ENCODE measurements around the gene VWA8. TPM values are rescaled to one million over a fixed set of nuclear protein-coding genes. Genes with fewer than 3 reads are reported as not detected.
"Not testable (repeated sequence)": the region's sequence is repeated elsewhere in the genome, so short reads cannot be mapped to it uniquely, and the experiment has no call there.

The VWA8 gene
- total RNA-seq, 5 donors from 2014 or later (not counting 1 experiment from before 2014, with no cell fraction given) = 17.8 to 27.1 (median 22.9) TPM

- no peaks in the 10 kb centered on the region for H3K36me3 Mint-ChIP-seq
- WGBS (ENCODE audit: insufficient coverage) = 40% methylated on average over 2 of the region's 3 CpGs
- H3K9me3 ChIP-seq = no peaks in the 10 kb centered on the region
- H3K9me3 Mint-ChIP-seq = no peaks in the 10 kb centered on the region
- no peak overlapping the region for H3K27ac ChIP-seq (ENCODE audit: low read length)
- ChIA-PET CTCF (no interaction called here), POLR2A (no interaction called here)
- H3K36me3 ChIP-seq (ENCODE audit: control insufficient read depth in 2 of 2, extremely low read depth in 1 of 2, insufficient read depth in 1 of 2, low read length in 1 of 2) = no peaks in the 10 kb centered on the region
- H3K4me3 ChIP-seq (ENCODE audit: control insufficient read depth in 1 of 2, extremely low read depth in 1 of 2, low read length in 1 of 2) = no peak overlapping the region
- DNase-seq (no peak), ATAC-seq (replicated peaks in 1 of 4) (no peak)
- H3K27ac Mint-ChIP-seq = no peak overlapping the region
- H3K27me3 Mint-ChIP-seq = no peaks in the 10 kb centered on the region
- H3K27me3 ChIP-seq (replicated peaks in 1 of 2; ENCODE audit: control insufficient read depth in 2 of 2, extremely low read depth in 1 of 2, insufficient read depth in 2 of 2, low read length in 1 of 2) = peaks cover 0 to 12% of the 10 kb centered on the region in 2 experiments
- no peak overlapping the region for H3K4me3 Mint-ChIP-seq
- H3K4me1 ChIP-seq (ENCODE audit: control insufficient read depth in 1 of 2, extremely low read depth in 1 of 2, insufficient read depth in 2 of 2, low read length in 2 of 2) = no peaks in the 10 kb centered on the region
- peaks cover 11 to 13% (median 12%) of the 10 kb centered on the region in 3 donors for H3K4me1 Mint-ChIP-seq
Measured at GRCh38 chr13:41545432-41545707, 415.5 kb downstream of the VWA8 start.

GRCh38 chr13:41543664-41544300 lies 417.1 kb downstream of the VWA8 start:
- H3K36me3 ChIP-seq (ENCODE audit: control insufficient read depth in 2 of 2, extremely low read depth in 1 of 2, insufficient read depth in 1 of 2, low read length in 1 of 2) = no peaks in the 10 kb centered on the region
- H3K9me3 ChIP-seq = no peaks in the 10 kb centered on the region
- H3K27me3 Mint-ChIP-seq = no peaks in the 10 kb centered on the region
- CTCF ChIA-PET = no interaction called here
- 89% methylated on average over 7 of the region's 7 CpGs for WGBS (ENCODE audit: insufficient coverage)
- peaks cover 0 to 12% of the 10 kb centered on the region in 2 experiments for H3K27me3 ChIP-seq (replicated peaks in 1 of 2; ENCODE audit: control insufficient read depth in 2 of 2, extremely low read depth in 1 of 2, insufficient read depth in 2 of 2, low read length in 1 of 2)
- H3K36me3 Mint-ChIP-seq = no peaks in the 10 kb centered on the region
- DNase-seq (no peak), ATAC-seq (replicated peaks in 1 of 4) (no peak)
- H3K9me3 Mint-ChIP-seq = peaks cover 0 to 4% (median 0%) of the 10 kb centered on the region in 3 donors
- POLR2A ChIA-PET = no interaction called here
- H3K4me1 Mint-ChIP-seq = peaks cover 24 to 28% (median 24%) of the 10 kb centered on the region in 3 donors
- no peak overlapping the region for H3K4me3 Mint-ChIP-seq
- H3K4me1 ChIP-seq (ENCODE audit: control insufficient read depth in 1 of 2, extremely low read depth in 1 of 2, insufficient read depth in 2 of 2, low read length in 2 of 2) = peaks cover 0 to 6% of the 10 kb centered on the region in 2 experiments
- H3K27ac ChIP-seq (ENCODE audit: low read length) = no peak overlapping the region
- peak overlapping the region in 1 of 2 donors; percentile 43 for H3K27ac Mint-ChIP-seq
- H3K4me3 ChIP-seq (ENCODE audit: control insufficient read depth in 1 of 2, extremely low read depth in 1 of 2, low read length in 1 of 2) = no peak overlapping the region

DNA sequence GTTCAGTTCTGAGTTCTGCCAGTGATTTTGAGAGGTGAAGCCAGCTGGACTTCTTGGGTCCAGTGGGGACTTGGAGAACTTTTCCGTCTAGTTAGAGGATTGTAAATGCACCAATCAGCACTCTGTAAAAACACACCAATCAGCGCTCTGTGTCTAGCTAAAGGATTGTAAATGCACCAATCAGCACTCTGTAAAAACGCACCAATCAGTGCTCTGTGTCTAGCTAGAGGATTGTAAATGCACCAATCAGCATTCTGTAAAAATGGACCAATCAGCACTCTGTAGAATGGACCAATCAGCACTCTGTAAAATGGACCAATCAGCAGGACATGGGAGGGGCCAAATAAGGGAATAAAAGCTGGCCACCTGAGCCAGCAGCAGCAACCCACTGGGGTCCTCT lies 418.1 kb downstream of the VWA8 start:
- H3K36me3 Mint-ChIP-seq; H3K4me3 ChIP-seq (ENCODE audit: control insufficient read depth in 1 of 2, extremely low read depth in 1 of 2, low read length in 1 of 2); H3K27ac ChIP-seq (ENCODE audit: low read length); DNase-seq; H3K4me1 ChIP-seq (ENCODE audit: control insufficient read depth in 1 of 2, extremely low read depth in 1 of 2, insufficient read depth in 2 of 2, low read length in 2 of 2); H3K36me3 ChIP-seq (ENCODE audit: control insufficient read depth in 2 of 2, extremely low read depth in 1 of 2, insufficient read depth in 1 of 2, low read length in 1 of 2); H3K4me3 Mint-ChIP-seq; CTCF ChIA-PET; H3K9me3 Mint-ChIP-seq; H3K27me3 Mint-ChIP-seq; H3K9me3 ChIP-seq; ATAC-seq (replicated peaks in 1 of 4); H3K27ac Mint-ChIP-seq: not testable (repeated sequence)
- peaks cover 24 to 28% (median 24%) of the 10 kb centered on the region in 3 donors for H3K4me1 Mint-ChIP-seq
- H3K27me3 ChIP-seq (replicated peaks in 1 of 2; ENCODE audit: control insufficient read depth in 2 of 2, extremely low read depth in 1 of 2, insufficient read depth in 2 of 2, low read length in 1 of 2) = peaks cover 0 to 12% of the 10 kb centered on the region in 2 experiments
- 100% methylated on average over 1 of the region's 3 CpGs for WGBS (ENCODE audit: insufficient coverage)
- POLR2A ChIA-PET = interaction anchor here in 1 of 2 donors (0.6 kb wide), 1 partner anchor 431 kb away, joined by 6 read pairs; no protein-coding TSS in a partner anchor

- H3K27ac Mint-ChIP-seq = no peak overlapping the region
- H3K27me3 ChIP-seq (replicated peaks in 1 of 2; ENCODE audit: control insufficient read depth in 2 of 2, extremely low read depth in 1 of 2, insufficient read depth in 2 of 2, low read length in 1 of 2) = peaks cover 0 to 12% of the 10 kb centered on the region in 2 experiments
- H3K4me3 ChIP-seq (ENCODE audit: control insufficient read depth in 1 of 2, extremely low read depth in 1 of 2, low read length in 1 of 2) = no peak overlapping the region
- POLR2A ChIA-PET = no interaction called here
- WGBS (ENCODE audit: insufficient coverage) = 98% methylated on average over 9 of the region's 10 CpGs
- peaks cover 0 to 8% (median 0%) of the 10 kb centered on the region in 3 donors for H3K9me3 Mint-ChIP-seq
- no peak for DNase-seq
- H3K4me1 ChIP-seq (ENCODE audit: control insufficient read depth in 1 of 2, extremely low read depth in 1 of 2, insufficient read depth in 2 of 2, low read length in 2 of 2) = peaks cover 0 to 6% of the 10 kb centered on the region in 2 experiments
- H3K36me3 Mint-ChIP-seq = no peaks in the 10 kb centered on the region
- CTCF ChIA-PET = no interaction called here
- no peak overlapping the region for H3K27ac ChIP-seq (ENCODE audit: low read length)
- H3K4me3 Mint-ChIP-seq = no peak overlapping the region
- no peaks in the 10 kb centered on the region for H3K27me3 Mint-ChIP-seq
- H3K9me3 ChIP-seq = no peaks in the 10 kb centered on the region
- H3K4me1 Mint-ChIP-seq = peaks cover 24 to 28% (median 24%) of the 10 kb centered on the region in 3 donors
- no peak for ATAC-seq (replicated peaks in 1 of 4)
- H3K36me3 ChIP-seq (ENCODE audit: control insufficient read depth in 2 of 2, extremely low read depth in 1 of 2, insufficient read depth in 1 of 2, low read length in 1 of 2) = no peaks in the 10 kb centered on the region
Measured at GRCh38 chr13:41542281-41542680, 418.6 kb downstream of the VWA8 start.

- H3K27ac Mint-ChIP-seq = peak overlapping the region in 1 of 2 donors; percentile 42
- peak overlapping the region in 1 of 3 donors; percentile 65 for H3K4me3 Mint-ChIP-seq
- H3K4me1 Mint-ChIP-seq = peaks cover 24 to 28% (median 24%) of the 10 kb centered on the region in 3 donors
- H3K27me3 Mint-ChIP-seq = no peaks in the 10 kb centered on the region
- peaks cover 0 to 8% (median 0%) of the 10 kb centered on the region in 3 donors for H3K9me3 Mint-ChIP-seq
- H3K4me3 ChIP-seq (ENCODE audit: control insufficient read depth in 1 of 2, extremely low read depth in 1 of 2, low read length in 1 of 2) = no peak overlapping the region
- peaks cover 0 to 9% of the 10 kb centered on the region in 2 experiments for H3K27me3 ChIP-seq (replicated peaks in 1 of 2; ENCODE audit: control insufficient read depth in 2 of 2, extremely low read depth in 1 of 2, insufficient read depth in 2 of 2, low read length in 1 of 2)
- H3K27ac ChIP-seq (ENCODE audit: low read length) = no peak overlapping the region
- H3K36me3 Mint-ChIP-seq = no peaks in the 10 kb centered on the region
- H3K9me3 ChIP-seq = no peaks in the 10 kb centered on the region
- H3K4me1 ChIP-seq (ENCODE audit: control insufficient read depth in 1 of 2, extremely low read depth in 1 of 2, insufficient read depth in 2 of 2, low read length in 2 of 2) = peaks cover 0 to 6% of the 10 kb centered on the region in 2 experiments
- POLR2A ChIA-PET = no interaction called here
- DNase-seq = no peak
- CTCF ChIA-PET = interaction anchor here in 1 of 2 donors (0.6 kb wide), 1 partner anchor 151 kb away, joined by 4 read pairs; no protein-coding TSS in a partner anchor
- 100% methylated on average over 1 of the region's 9 CpGs for WGBS (ENCODE audit: insufficient coverage)
- ATAC-seq (replicated peaks in 1 of 4) = no peak
- no peaks in the 10 kb centered on the region for H3K36me3 ChIP-seq (ENCODE audit: control insufficient read depth in 2 of 2, extremely low read depth in 1 of 2, insufficient read depth in 1 of 2, low read length in 1 of 2)
Measured at GRCh38 chr13:41541142-41541938, 419.6 kb downstream of the VWA8 start.

DNA sequence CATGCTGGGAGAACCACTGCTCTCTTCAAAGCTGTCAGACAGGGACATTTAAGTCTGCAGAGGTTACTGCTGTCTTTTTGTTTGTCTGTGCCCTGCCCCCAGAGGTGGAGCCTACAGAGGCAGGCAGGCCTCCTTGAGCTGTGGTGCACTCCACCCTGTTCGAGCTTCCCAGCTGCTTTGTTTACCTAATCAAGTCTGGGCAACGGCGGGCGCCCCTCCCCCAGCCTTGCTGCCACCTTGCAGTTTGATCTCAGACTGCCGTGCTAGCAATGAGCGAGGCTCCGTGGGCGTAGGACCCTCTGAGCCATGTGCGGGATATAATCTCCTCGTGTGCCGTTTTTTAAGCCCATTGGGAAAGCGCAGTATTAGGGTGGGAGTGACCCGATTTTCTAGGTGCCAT lies 420.7 kb downstream of the VWA8 start:
- H3K36me3 Mint-ChIP-seq; H3K27ac ChIP-seq (ENCODE audit: low read length); CTCF ChIA-PET; ATAC-seq (replicated peaks in 1 of 4); H3K9me3 ChIP-seq; H3K36me3 ChIP-seq (ENCODE audit: control insufficient read depth in 2 of 2, extremely low read depth in 1 of 2, insufficient read depth in 1 of 2, low read length in 1 of 2); H3K27me3 ChIP-seq (replicated peaks in 1 of 2; ENCODE audit: control insufficient read depth in 2 of 2, extremely low read depth in 1 of 2, insufficient read depth in 2 of 2, low read length in 1 of 2); H3K27me3 Mint-ChIP-seq; H3K4me3 ChIP-seq (ENCODE audit: control insufficient read depth in 1 of 2, extremely low read depth in 1 of 2, low read length in 1 of 2); POLR2A ChIA-PET; H3K4me1 ChIP-seq (ENCODE audit: control insufficient read depth in 1 of 2, extremely low read depth in 1 of 2, insufficient read depth in 2 of 2, low read length in 2 of 2); H3K9me3 Mint-ChIP-seq: not testable (repeated sequence)
- WGBS (ENCODE audit: insufficient coverage) = 0% methylated on average over 1 of the region's 13 CpGs
- DNase-seq = peak; percentile 12 to 68 (median 44)
- Mint-ChIP-seq H3K4me3 (peak overlapping the region; percentile 17 to 65 (median 43)), H3K27ac (peak overlapping the region; percentile 22 to 74), H3K4me1 (peaks cover 24 to 29% (median 24%) of the 10 kb centered on the region in 3 donors)

Measured in T-cell (primary cell).